GM18511 (cell line): Measurements from ENCODE around the gene DEFB114.

Experiments
- ATAC-seq: cut with Tn5 transposase; IDR thresholded peaks from one replicate; pipeline ENCODE4 v1.9.1; 2021; ENCODE audit warnings: mild to moderate bottlenecking, moderate library complexity; ENCODE audit not compliant: unreplicated experiment

Gene DEFB114

DNA sequence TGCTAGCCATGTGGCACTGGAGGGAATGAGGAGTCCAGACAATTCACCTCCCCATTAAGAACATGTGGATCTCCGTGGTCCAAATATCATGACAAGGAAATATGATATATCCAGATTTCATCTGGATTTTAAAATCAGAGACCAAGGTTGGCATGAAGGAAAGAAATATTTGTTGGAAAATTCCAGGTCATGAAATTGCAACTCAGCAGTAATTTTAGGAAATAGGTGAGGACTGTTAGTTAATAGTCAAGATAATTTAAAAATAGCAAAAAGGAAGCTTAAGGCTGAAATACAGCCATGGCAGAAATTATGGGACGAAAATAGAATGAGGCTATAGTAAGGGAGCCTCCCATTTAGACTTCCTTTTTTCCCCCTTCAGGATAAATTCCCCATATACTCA is 26.9 kb downstream of the DEFB114 start:
- no peak for ATAC-seq

DNA sequence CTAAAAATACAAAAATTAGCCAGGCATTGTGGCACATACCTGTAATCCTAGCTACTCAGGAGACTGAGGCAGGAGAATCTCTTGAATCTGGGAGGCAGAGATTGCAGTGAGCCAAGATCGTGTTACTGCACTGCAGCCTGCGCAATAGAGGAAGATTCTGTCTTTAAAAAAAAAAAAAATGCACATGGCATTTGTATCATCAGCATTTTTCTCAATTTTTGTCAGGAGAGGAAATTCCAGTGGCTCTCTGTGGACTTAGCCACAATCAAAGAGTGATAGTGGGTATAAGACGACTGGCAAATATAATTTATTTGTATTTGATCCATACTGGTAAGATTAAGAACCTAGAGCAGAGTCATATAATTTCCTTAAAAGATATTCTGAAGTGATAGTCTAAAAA is 28.6 kb downstream of the DEFB114 start:
- no peak for ATAC-seq

- ATAC-seq: no peak
These were observed 29.2 kb downstream of the DEFB114 start for GRCh38 chr6:49934770-49935169.

GRCh38 chr6:49933526-49933925 is 30.4 kb downstream of the DEFB114 start:
- no peak for ATAC-seq

- no peak for ATAC-seq
These were observed 34.6 kb downstream of the DEFB114 start for GRCh38 chr6:49929340-49929739.

GRCh38 chr6:49923826-49924225 is 40.1 kb downstream of the DEFB114 start:
- no peak for ATAC-seq

DNA sequence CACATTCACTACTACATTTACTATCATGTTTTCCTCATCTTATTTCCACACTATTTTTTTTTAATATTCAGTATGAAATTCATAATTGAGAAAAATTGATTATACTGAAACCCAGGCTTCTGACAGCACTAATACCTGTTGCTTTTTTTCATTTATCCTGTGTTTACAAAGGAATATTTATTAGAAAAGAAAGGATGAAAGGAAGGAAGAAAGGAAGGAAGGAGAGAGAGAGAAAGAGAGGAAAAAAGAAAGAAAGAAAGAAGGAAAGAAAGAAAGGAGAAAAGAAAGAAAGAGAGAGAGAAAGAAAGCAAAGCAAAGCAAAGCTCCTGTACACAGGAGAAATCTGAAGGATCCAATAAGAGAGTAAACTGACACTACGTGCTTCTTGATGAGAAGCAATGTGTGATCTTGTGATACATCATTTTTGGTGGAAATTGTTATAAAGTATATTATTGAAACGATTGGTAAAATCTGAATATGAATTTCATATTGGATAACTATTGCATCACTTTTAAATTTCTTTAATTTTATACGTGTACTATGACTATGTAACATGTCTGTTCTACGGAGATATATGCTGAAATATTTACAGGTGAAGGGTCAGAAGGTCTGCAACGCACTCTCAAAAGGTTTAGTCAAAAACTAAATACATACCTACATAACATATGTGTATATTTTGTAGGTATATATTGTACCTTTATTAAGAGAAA is 43.9 kb downstream of the DEFB114 start:
- ATAC-seq: no peak

GRCh38 chr6:49919261-49919660 is 44.7 kb downstream of the DEFB114 start:
- ATAC-seq: no peak

- no peak for ATAC-seq
These were observed 45.2 kb downstream of the DEFB114 start for GRCh38 chr6:49918787-49919186.

DNA sequence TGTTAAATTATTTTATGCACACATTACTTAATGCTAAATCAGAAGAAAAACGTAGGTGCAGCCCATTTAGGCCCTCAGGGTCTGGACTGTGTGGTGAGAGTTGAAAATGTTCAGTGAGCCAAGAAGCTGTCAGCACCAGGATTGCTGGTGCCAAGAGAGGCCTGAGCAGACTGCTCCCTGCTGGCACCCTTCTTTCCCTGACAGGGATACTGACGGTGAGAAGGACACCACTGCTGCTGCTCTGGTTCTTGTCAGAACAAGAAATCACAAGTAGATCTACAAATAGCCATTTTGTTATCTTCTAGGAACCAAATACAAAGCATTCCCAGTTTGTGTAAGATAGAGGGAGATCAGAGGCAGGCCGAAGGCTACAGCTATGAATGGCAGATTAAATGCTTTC is 48.9 kb downstream of the DEFB114 start:
- ATAC-seq: no peak

- no peak for ATAC-seq
These were observed 50.2 kb downstream of the DEFB114 start for GRCh38 chr6:49913636-49914375.

DNA sequence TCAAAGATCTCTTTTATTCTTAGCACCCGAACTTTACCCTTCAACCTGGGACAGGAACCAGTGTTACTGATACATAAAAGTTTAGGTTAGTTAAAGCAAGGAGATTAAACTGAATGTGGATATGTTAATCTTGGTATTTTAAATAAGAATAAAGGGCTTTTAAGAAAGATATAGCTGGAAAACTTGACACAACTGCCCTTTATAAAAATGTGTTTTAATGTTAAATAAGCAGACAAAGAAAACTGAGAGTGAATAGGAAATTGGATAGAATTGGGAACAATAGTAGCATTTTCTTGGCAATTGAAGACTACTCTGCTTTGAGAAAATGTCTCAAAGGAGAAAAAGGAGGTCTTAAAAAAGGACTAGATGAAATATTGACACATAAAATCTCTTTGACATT is 51.8 kb downstream of the DEFB114 start:
- ATAC-seq: no peak

DNA sequence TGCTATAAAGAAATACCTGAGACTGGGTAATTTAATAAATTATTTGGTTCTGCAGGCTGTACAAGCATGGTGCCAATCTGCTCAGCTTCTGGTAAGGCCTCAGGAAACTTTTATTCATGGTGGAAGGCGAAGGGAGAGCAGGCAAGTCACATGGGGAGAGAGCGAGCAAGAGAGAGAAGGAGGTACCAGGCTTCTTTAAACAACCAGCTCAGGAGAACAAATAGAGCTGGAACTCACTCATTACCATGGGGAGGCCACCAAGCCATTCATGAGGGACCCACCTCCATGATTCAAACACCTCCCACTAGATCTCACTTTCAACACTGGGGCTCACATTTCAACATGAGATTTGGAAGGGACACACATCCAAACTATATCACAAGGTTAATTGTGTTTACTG is 52.7 kb downstream of the DEFB114 start:
- ATAC-seq: no peak
